ENCODE results near the gene UBE2B.
"Not testable (repeated sequence)": the region's sequence is repeated elsewhere in the genome, so short reads cannot be mapped to it uniquely, and the experiment has no call there.

The UBE2B gene

GRCh38 chr5:134403951-134404350, 32.6 kb downstream of the UBE2B start:
- no peak for DNase-seq

DNA sequence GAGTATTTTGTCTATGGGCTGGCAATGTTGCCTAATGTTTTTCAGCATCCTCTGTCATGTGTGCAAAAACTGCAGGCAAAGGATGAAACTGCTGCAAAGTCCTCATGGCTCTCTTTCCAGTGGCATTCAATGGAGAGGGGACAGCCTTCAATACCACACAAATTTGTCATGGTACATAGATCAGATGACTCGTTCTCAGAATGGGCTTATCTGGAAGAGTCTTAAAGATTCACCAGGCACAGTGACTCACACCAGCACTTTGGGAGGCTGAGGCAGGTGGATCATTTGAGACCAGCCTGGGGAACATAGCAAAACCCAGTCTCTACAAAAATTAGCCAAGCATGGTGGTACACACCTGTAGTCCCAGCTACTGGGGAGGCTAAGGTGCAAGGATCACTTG, 35.0 kb downstream of the UBE2B start:
- DNase-seq = no peak

- DNase-seq = no peak
These were observed 38.0 kb downstream of the UBE2B start for GRCh38 chr5:134409321-134409720.

DNA sequence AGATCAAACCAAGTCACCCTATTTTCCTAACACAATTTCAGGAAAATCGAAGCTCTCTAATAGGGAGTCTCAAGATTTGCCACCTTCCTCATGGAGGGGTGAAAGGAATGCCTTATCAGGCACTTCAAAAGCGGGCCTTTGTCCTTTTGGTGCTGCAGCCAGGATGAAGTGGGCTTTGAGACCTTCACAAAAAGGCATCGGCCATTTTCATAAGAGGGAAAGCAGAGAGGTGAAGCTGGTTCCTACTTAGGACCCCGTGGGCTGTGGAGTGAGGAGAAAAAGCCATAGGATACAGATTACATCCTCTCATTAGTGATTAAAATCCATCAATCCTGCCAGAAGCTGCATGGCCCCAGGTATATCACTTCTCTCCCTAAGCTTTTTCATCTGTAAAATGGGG, 39.5 kb downstream of the UBE2B start:
- DNase-seq = no peak

- no peak for DNase-seq
These were observed 39.8 kb downstream of the UBE2B start for GRCh38 chr5:134411228-134411545.

DNA sequence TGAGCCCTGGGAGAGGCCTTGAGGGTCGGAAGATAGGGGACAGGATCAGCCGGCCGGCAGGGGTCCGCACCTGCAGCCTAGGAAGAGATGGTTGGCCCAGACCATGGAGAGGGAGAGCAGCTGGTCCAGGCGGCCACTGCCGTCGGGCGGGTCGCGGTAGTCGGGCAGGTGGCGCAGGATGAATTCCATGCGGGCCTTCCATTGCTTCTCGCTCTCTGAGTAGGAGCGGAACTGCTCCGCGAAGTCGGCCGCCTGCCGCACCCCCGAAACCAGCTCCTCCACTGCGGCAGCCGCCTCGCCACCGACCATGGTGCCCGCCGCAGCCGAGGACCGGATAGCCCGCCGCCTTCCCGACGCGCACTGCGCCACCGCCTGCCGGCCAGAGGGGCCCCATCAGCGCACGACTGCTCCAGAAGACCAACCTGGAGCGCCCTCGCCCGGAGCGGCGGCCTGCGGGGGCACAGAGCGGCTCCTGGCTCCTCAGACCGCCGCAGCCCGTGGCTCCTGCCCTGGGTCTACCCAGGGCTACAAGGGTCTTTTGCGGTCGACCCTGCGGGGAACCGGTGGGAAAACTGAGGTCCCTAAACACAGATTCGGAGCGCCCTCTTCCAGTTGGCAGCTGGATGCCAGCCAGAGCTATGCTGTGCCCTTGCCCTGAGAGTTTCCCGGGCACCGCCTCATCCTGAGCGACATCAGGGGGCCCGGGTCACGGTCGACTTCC, 40.3 kb downstream of the UBE2B start, which contains the start of gene CDKN2AIPNL:
Gene CDKN2AIPNL, minus strand, starts transcription at position 336 of the 721 bp plus-strand sequence. Its CDS starts 27 bp downstream, at position 309.
- peak; percentile 80 for DNase-seq

DNA sequence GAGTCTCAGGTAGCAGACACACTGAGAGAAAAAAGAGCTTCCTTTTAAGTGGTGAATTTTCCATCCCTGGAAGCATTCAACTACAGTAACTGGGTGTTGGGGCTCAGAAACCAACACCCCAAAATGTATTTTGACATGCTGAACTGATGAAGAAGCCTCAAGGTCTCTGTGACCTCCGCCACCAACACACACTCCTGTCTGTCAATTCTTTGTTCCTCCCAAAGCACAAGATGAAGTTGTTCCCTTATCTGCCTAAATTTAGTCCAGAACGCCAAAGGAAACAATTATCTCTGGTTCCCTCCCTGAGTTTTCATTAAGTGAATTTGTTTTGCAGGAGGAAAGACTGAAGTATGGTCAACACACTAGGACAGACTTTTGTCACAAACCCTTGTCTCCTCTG, 41.7 kb downstream of the UBE2B start:
- DNase-seq = no peak

DNA sequence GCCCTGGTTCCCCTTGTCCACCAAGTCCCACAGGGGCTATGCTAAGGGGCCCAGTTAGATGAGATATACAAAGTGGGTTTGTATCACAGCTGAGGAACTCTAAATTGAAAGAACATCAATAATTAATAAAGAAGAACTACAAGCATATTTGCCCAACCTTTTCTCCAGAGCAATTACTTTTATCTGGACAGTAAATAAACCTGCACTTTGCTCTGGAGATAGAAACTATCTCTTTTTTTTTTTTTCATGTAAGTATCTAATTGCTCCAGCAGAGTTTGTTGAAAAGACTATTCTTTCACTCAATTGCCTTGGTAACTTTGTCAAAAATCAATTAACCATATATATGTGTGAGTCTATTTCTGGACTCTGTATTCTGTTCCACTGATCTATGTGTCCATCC, 46.3 kb downstream of the UBE2B start:
- DNase-seq = no peak

- no peak for DNase-seq
These were observed 47.6 kb downstream of the UBE2B start for GRCh38 chr5:134418958-134419357.

- no peak for DNase-seq
These were observed 49.0 kb downstream of the UBE2B start for GRCh38 chr5:134420343-134420742.

DNA sequence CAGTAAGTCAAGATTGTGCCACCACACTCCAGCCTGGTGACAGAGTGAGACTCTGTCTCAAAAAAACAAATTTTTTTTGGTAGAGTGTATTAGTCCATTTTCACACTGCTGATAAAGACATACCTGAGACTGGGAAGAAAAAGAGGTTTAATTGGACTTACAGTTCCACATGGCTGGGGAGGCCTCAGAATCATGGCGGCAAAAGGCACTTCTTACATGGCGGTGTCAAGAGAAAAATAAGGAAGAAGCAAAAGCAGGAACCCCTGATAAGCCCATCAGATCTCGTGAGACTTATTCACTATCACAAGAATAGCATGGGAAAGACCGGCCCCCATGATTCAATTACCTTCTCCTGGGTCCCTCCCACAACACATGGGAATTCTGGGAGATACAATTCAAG, 49.7 kb downstream of the UBE2B start:
- DNase-seq = not testable (repeated sequence)

GRCh38 chr5:134422791-134423365, 51.5 kb downstream of the UBE2B start:
- no peak for DNase-seq

- no peak for DNase-seq
These were observed 52.0 kb downstream of the UBE2B start for GRCh38 chr5:134423376-134423775.

GRCh38 chr5:134426361-134426760, 55.0 kb downstream of the UBE2B start:
- DNase-seq = no peak

DNA sequence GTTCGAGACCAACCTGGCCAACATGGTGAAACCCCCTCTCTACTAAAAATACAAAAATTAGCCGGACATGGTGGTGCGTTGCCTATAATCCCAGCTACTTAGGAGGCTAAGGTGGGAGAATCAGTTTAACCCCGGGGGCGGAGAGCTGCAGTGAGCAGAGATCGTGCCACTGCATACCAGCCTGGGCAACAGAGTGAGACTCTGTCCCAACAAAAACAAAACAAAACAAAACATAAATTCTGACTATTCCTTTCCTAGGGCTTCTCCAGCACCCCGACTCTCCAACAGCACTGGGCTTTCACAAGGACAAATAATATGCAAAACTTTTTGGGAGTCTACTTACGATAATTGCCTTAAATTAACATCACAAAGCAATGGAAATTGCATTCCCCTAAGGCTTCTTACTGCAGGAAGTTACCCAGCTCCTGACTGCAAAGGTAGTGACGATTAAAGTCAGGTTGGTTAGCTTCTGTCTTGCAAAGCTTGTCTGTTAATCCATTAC, 56.2 kb downstream of the UBE2B start:
- DNase-seq = no peak

- DNase-seq = no peak
These were observed 58.7 kb downstream of the UBE2B start for GRCh38 chr5:134430001-134430569.

DNA sequence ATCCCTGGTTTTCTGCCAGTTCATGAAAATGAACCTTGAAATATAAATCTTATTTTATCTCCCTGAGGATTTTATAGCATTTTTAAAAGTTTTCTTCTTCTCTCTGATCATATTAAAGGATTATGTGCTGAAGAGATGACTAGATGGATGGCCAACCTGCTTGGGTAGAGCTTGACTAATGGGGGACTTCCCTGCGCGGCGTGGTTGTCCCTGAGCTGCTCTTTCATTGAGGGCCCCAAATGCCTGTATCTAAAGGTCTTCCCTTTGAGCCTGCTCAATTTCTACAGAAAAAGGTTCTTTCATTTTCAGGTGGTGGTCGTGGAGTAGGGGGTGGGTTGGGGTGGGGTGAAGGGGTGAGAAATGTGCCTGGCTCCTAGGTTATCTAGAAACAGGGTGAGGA, 60.8 kb downstream of the UBE2B start:
- DNase-seq = no peak

DNA sequence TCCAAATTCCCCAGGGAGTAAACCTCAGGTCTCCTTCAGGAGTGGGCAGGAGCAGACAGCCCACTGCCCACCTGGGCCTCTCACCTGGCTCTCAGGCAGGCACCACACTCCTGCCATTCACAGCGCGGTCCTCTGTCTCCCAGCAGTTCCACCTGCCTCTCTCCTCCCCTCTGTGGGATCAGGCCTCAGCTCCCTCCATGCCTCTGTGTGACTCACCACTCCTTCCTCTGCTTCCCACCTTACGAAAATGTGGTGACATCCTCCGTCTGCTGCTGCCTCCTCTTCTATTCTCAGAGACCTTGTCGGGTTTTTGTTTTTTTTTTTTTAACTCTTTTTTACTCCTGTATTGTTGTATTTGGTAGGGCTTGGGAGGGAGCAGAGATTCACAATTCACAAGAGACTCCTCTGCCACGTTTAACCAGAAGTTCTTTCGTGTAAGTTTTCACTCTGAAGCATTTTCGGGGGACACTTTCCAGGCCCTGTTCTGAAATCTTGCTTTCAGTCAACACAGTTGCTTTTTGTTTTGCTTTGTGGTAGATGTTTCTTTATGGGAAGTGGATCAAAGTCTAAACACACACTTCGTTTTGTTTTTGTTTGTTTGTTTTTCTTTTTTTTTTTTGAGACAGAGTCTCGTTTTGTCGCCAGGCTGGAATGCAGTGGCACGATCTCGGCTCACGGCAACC, 61.4 kb downstream of the UBE2B start:
- no peak for DNase-seq

DNA sequence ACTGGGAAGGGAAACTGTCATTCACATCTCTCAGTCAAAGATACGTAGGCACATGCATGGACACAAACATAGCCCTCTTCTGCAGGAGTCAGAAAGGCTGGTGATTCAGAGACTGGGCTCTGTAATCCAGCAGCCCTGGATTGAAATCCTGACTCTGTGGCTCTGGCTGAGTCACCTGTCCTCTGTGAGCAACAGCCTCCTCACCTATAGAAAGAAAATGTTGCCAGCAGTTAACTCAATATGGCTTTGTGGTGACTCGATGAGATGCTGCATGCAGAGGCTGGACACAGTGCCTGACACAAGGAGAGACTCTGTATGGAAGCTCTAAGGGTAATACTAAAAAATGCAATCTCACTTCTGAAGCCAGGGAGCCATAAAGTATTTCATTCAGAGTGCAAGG, 64.2 kb downstream of the UBE2B start:
- DNase-seq = no peak

DNA sequence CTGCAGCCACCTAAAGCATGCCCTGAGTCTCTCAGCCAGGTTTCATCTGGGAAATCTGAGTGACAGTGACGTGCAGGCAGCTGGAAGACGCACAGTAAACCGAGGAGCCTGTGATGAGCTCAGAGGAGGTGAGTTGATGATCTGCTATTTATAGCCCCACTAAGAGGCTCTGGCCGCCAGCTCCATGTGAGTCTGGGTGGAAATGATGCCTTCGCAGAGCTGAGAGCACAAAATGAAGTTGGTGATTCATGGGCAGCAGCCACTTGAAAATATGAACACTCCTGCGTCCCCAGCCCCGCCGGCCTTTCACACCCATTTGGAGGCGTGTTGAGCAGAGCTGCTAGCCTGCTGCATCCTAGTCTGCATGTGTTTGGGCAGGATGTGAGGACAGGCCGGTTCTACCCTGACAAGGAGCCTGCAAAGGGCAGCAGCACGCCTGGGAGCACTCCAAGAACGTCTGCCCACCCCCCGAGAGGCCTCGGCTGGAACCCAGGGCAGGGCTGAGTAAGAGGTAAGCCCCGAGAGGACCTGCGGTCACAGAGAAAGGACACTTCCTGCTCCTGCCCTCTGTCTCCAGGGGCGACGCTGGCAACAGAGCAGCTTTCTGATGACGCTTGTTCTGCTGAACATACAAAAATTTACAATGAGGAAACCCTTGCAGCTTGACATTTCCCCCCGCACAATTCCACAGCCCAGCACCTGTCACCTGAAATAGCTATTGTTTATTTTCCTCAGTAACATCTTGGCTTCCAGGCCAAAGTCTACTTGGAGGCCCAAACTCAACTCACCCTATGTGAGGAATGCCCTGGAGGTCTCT, 65.4 kb downstream of the UBE2B start:
- DNase-seq = no peak

- DNase-seq = no peak
These were observed 66.0 kb downstream of the UBE2B start for GRCh38 chr5:134437340-134437846.

GRCh38 chr5:134437847-134438581, 66.6 kb downstream of the UBE2B start:
- DNase-seq = no peak
